IPS-15b (cell line): ENCODE data around the gene OR2W3.
"Not testable (repeated sequence)": the region's sequence is repeated elsewhere in the genome, so short reads cannot be mapped to it uniquely, and the experiment has no call there.

ENCODE experiments used
- H3K27me3 ChIP-seq: one replicate; pipeline ENCODE4 v1.6.1; 2013; ENCODE audit warnings: low read length; ENCODE audit not compliant: control insufficient read depth, insufficient read depth
- H3K36me3 ChIP-seq: one replicate; pipeline ENCODE4 v1.6.1; 2013; ENCODE audit warnings: low read length; ENCODE audit not compliant: control insufficient read depth, insufficient read depth
- H3K4me1 ChIP-seq: one replicate; pipeline ENCODE4 v1.6.1; 2013; ENCODE audit warnings: mild to moderate bottlenecking, low read length; ENCODE audit not compliant: control insufficient read depth, insufficient read depth
- H3K4me3 ChIP-seq: one replicate; pipeline ENCODE4 v1.5.1; 2013; ENCODE audit warnings: low read depth, low read length
- H3K9ac ChIP-seq: one replicate; pipeline ENCODE4 v1.6.1; 2013; ENCODE audit warnings: low read depth, mild to moderate bottlenecking, low read length
- H3K9me3 ChIP-seq: one replicate; pipeline ENCODE4 v1.6.1; 2013; ENCODE audit warnings: mild to moderate bottlenecking, low read length; ENCODE audit not compliant: control insufficient read depth, insufficient read depth

Gene OR2W3

GRCh38 chr1:247924868-247925267 lies 29.5 kb downstream of the OR2W3 start, which contains the start of gene OR2AJ1:
Gene OR2AJ1 (plus strand): TSS chr1:247924889. CDS start chr1:247933769, 8,880 bp downstream.
- H3K36me3 ChIP-seq, result no peaks in the 10 kb centered on the region
- no peaks in the 10 kb centered on the region for H3K27me3 ChIP-seq
- H3K9ac ChIP-seq, result no peak within 1 kb of the TSS
- H3K9me3 ChIP-seq, result no peaks in the 10 kb centered on the region
- H3K4me3 ChIP-seq, result no peak within 1 kb of the TSS
- H3K4me1 ChIP-seq, result no peaks in the 10 kb centered on the region

GRCh38 chr1:247933989-247934388 lies 38.6 kb downstream of the OR2W3 start:
- H3K9ac ChIP-seq, result no peak overlapping the region
- H3K27me3 ChIP-seq, result no peaks in the 10 kb centered on the region
- peaks cover 2% of the 10 kb centered on the region for H3K36me3 ChIP-seq
- no peak overlapping the region for H3K4me3 ChIP-seq
- H3K9me3 ChIP-seq, result peaks cover 9% of the 10 kb centered on the region
- H3K4me1 ChIP-seq, result no peaks in the 10 kb centered on the region

- Histone ChIP-seq H3K9ac (no peak overlapping the region), H3K36me3 (peaks cover 2% of the 10 kb centered on the region), H3K4me1 (no peaks in the 10 kb centered on the region), H3K4me3 (no peak overlapping the region), H3K9me3 (peaks cover 9% of the 10 kb centered on the region), H3K27me3 (no peaks in the 10 kb centered on the region)
Measured at GRCh38 chr1:247935781-247936180, 40.4 kb downstream of the OR2W3 start.

GRCh38 chr1:247936415-247936814 lies 41.0 kb downstream of the OR2W3 start:
- peaks cover 9% of the 10 kb centered on the region for H3K9me3 ChIP-seq
- no peaks in the 10 kb centered on the region for H3K4me1 ChIP-seq
- H3K27me3 ChIP-seq, result no peaks in the 10 kb centered on the region
- no peak overlapping the region for H3K9ac ChIP-seq
- H3K4me3 ChIP-seq, result no peak overlapping the region
- peaks cover 2% of the 10 kb centered on the region for H3K36me3 ChIP-seq

- H3K9ac ChIP-seq, H3K36me3 ChIP-seq, H3K9me3 ChIP-seq, H3K27me3 ChIP-seq, H3K4me1 ChIP-seq: not testable (repeated sequence)
- peak overlapping the region; percentile 53 for H3K4me3 ChIP-seq
Measured at GRCh38 chr1:247936965-247937734, 41.8 kb downstream of the OR2W3 start.

- Histone ChIP-seq H3K9me3 (peaks cover 3% of the 10 kb centered on the region), H3K4me1 (no peaks in the 10 kb centered on the region), H3K4me3 (no peak overlapping the region), H3K27me3 (no peaks in the 10 kb centered on the region), H3K36me3 (no peaks in the 10 kb centered on the region), H3K9ac (no peak overlapping the region)
Measured at GRCh38 chr1:247942624-247943023, 47.2 kb downstream of the OR2W3 start.
